GM19438 (cell line): Measurements from ENCODE around the gene TMEM38B.

Source experiments
- ATAC-seq: cut with Tn5 transposase; IDR thresholded peaks from one replicate; pipeline ENCODE4 v1.9.1; 2021; ENCODE audit warnings: low read depth; ENCODE audit not compliant: unreplicated experiment

The TMEM38B gene, protein sequence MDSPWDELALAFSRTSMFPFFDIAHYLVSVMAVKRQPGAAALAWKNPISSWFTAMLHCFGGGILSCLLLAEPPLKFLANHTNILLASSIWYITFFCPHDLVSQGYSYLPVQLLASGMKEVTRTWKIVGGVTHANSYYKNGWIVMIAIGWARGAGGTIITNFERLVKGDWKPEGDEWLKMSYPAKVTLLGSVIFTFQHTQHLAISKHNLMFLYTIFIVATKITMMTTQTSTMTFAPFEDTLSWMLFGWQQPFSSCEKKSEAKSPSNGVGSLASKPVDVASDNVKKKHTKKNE

DNA sequence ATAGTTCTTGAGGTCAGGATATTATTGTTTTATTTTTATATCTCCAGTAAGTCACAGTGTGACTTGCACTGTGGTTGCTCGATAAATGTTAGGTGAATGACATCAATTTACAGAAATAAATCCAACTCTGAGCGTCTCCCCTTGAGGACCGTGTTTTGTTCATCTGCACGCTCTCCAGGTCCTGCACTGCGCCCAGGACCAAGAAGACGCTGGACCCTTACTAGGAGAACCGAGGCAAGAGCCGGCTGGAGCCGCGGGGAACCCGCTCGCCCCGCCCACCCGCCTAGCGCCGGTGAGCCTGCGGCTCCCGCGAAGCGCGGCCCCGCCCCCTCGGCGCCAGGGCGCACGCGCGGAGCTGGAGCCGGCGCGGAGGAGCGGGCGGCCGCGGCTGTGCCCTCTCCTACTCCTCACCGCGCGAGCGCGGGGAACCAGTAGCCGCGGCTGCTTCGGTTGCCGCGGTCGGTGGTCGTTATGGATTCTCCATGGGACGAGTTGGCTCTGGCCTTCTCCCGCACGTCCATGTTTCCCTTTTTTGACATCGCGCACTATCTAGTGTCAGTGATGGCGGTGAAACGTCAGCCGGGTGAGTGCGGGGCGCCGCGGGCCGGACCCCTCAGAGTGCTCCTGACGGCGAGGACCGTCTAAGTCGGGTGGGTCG, at the start of gene TMEM38B:
Gene TMEM38B (plus strand): TSS at position 352 of the 658 bp plus-strand sequence. CDS start 120 bp downstream, at position 472.
- ATAC-seq, result peak; percentile 81

DNA sequence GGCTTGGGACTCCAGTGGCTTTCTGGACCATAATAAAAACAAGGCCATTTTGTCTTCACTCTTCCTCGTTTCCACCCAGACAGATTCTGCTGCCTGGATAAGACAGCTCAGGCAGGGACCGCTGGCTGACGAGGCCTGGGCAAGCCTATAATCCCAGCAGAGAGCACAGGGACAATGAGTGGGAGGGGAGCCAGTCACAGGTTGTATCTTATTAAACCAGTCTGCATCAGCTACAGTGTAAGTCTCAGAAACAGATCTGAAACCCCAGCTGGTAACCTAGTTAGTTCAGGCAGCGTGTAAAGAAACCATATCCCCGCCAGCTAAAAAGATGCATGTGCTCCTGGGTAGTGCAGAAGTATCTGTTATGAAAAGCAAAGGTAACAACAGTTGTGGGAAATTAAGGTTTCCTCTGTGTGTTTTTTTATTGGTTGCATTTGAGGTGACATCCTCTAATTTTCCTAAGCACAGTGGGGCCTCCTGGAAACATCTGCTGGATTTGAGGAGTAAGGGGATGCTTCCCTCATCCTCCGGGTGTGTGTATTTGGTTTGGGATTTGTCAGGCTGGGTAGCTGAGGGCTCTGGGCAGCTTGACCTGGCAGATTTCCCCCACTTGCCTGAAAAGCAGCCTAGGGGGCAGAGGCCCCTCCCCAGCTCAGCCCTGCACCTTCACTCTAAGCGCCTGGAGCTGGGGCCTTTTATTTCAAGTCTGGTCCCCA, 47.3 kb upstream of the TMEM38B start:
- ATAC-seq, result no peak

DNA sequence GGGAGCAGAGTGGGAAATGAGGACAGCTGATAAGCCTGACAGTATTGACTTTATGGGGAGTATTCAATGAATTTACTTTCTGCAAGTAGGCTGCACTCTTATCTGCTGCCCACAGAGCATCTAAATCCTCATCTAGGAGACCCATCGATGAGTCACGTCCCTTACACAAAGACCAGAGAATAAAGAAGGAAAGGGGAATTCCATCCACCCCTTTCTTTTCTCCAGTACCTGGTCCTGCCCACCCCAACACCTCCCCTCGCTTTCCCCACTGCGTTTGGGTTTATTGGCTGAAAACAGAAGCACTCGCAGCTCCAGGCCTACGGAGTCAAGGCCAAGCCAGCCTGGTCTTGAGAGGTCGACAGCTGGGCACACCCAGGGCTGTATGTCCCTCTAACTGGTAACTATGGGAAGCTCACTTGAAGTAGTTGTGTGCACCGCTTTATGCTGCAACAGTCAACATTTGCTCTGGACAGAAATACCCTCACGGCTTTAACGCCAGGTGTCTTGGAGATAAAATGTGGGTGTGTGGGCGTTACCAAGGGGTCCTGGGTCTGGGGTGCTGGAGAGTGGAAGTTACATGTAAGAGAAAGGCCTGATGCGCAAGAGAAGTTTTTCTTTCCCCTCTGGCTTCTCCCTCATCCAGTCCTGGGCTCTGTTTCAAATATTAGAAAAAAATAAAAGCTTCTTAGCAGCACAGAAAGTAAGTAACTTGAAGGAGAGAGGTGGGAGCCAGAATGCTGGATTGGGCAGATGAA, 46.6 kb upstream of the TMEM38B start:
- ATAC-seq, result no peak

DNA sequence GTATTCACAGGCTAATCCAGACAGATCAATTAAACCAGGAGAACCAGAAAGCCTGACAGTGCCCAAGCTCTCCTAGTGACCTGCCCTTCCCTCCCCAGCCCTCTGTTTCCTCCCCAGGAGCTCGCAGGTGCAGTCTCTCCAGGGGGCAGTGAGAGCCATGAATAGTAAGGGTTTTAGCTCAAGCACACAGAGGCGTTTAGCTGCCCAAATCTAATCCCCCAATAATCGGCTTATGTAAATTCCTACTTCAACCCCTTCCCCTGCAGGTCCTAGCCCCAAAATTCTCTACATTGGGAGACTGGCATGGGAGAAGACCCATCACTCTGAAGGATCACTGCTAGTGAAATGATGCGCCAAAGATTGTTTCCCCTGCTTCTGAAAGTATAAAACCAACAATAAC, 42.5 kb upstream of the TMEM38B start:
- no peak for ATAC-seq

DNA sequence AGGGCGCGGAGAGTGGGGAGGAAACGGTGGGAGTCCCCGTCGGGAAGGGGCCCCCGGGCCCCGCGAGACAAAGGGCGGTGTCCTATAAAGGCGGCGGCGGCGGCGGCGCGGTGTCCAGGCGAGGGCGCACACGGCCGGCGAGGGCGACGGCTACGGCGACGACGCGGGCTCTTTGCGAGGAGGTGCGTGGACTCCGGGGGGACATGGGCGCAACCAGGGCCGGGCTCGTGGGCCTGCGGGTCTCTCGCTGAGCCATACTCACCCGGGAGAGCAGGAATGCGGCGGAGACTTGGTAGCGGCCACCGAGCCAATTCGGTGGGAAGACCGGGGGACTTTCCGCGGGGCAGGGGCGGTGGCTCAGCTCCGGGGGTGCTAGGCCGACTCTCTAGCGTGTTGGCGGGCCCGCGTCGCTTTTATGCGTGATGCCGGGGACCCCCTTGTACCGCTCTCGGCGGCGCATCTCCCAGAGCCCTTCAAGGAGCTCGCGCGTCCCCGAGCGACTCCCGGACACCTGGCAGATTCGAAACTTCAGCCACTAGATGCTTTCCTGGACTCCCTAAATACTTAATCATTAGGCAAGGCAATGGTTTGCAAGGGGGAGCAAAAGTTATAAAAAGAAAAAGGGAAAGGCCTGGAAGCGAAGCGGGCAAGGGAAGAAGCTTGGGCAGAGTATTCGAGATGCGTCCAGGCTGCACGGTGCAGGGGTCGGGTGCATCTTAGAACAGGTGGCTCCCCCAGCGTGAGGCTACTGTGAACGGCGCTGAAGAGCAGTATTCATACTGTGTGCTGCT, 38.0 kb upstream of the TMEM38B start:
- ATAC-seq, result peak; percentile 76

DNA sequence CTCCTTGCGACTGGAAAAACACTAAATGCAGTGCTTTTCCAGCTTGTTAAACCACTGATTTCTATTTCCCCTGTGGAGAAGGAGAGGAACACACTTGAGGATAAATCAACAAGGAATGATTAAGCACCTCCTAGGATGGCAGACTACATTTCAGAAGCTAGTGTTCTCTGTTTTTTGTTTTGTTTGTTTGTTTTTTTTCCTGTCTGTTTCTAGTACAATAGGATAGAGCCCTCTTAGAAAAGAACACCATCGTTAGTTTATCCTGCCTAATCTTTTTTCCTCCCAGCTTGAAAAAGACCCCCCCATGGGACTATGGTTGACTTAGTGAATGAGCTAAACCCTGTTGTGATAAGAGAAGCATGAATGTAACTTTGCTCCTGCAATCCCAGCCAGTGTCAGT, 36.0 kb upstream of the TMEM38B start:
- ATAC-seq, result no peak

DNA sequence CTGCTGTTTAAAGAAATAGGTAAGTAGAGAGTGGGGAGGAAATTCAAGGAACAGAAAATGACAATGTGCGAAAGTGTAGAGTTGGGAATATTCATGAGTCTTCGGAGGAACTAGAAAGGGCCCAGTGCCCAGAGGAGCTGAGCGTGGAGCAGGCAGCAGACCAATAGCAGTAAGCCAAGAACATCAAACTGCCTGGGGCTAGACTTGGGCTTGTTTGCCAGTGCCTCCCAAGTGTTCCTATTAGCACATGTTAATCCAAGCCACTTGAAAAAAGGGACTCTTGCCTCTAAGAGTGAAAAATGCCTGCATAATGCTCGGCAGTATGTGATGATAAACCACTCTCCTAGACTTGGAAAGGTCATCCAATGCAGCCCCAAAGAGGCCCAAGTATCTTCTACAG, 33.3 kb upstream of the TMEM38B start:
- ATAC-seq, result no peak

DNA sequence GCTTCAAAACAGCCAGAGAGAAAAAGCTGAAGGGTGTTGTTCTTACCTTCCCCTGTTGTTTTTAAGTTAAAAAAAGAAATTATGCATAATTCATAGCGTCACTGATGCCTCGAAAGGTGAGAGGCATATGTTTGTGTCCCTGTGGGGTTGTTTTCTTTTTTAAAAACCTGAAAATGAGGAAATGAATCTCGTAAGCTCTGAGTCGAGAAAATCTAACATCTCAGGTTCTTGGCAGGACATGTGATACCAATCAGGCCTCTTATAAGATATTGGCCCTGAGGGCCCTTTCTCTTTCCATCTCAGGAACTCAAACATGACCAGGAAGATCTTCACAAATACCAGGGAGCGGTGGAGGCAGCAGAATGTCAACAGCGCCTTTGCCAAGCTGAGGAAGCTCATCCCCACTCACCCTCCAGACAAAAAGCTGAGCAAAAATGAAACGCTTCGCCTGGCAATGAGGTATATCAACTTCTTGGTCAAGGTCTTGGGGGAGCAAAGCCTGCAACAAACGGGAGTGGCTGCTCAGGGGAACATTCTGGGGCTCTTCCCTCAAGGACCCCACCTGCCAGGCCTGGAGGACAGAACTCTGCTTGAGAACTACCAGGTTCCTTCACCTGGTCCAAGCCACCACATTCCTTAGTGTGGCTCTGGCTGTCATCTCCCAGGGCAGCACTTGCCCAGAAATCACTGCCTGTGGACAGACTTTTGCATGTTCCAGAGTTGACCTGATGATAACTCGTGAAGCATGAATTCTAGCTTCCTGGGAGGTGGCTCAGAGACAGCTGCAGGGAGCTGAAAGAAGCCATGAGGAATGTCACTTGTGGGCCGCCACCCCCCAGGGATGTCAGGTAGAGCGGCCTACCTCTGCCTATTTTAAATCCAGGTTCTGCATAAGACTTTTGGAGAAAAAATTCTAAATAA, 31.9 kb upstream of the TMEM38B start, which contains the start of gene TAL2:
Gene TAL2 (plus strand): TSS at position 274 of the 921 bp plus-strand sequence. CDS start 40 bp downstream, at position 314.
- peak; percentile 64 for ATAC-seq

DNA sequence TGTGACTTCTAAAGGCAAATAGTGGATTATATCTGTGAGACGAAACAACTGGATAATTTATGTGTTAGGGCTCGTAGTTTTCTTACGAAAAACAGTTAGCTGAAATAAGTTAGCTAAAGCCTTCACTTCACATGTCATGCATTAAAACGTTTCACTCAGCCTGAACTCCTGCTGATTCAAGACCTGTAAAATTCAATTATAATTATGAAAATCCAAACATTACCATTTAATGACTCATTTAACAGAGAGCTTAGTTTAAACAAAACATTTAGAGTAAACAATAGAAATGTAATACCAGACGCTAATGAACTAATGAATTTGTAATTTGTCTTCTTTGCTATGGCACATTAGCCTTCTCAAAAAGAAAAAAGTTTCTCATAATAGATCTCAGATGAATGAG, 30.4 kb upstream of the TMEM38B start:
- no peak for ATAC-seq

DNA sequence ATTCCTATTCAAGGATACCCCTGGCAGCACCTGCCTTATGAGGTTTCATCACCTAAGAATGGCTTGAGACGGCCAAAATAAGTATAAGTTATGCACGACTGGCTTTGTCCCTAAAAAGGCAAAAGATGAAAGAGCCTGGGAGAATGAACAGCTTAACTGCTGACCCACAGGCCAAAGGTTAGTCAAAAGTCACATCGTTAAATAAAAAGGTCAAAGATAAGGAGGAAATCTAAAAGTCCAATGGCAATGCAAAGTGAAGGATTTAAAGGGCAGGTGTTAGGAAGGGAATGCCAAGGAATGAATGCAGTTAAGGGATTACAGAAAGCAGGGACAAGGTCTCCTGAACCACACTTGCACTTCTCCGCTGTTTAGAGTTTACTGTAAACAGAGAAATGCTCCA, 26.5 kb upstream of the TMEM38B start:
- ATAC-seq, result no peak

DNA sequence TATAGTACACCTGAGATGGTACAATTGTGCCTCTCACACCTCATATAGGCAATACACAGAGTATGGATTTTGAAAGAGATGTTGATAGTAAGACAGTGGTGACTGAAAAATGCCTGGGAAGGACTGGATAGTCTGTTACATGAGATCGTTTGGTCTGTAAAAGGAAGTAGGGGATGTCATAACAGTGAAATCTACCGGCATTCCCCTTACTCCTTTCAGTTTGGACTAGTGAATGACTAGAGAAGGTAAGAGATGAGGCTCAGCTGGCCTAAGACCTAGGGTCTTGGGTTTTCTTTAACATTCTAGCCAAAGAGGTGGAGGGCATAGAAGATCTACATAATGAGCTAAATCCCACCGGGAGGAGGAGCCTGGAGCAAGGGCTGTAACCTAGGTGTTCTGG, 24.0 kb upstream of the TMEM38B start:
- ATAC-seq, result no peak

DNA sequence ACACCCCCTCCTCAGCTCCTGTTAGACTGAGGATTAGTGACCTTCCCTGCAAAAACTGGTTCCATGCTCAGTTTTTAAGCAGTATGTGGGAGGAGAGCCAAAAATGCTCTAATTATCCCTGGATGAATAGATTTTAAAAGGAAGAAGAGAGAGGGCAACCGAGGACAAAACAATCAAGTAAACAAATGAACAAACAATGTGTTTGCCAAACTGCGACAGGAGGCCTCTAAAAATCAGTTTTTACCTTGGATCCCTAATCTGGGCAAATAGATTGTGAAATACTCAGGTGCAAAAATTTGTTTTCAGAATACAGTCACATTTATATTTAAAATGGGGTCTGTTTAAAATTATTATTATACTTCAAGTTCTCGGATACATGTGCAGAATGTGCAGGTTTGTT, 23.6 kb upstream of the TMEM38B start:
- ATAC-seq, result no peak

DNA sequence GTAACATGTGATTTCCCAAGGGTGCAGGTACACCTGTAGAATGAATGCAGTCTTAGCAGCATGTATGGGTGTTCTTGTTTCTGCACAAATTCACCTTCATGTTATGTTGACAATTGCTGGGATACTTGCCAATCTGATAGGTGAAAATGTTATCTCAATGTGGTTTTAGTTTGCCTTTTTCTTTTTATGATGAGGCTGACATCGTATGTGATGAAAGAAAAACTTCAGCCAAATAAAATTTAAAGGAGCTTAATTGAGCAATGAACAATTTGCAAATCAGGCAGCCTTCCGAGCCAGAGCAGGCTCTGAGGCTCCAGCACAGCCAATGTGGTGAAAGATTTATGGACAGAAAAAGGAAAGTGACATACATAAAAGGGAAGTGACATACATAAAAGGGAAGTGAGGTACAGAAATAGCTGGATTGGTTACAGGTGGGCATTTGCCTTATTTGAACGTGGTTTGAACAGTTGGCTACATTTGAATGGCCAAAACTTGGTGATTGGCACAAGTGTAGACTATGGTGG, 21.6 kb upstream of the TMEM38B start:
- no peak for ATAC-seq

DNA sequence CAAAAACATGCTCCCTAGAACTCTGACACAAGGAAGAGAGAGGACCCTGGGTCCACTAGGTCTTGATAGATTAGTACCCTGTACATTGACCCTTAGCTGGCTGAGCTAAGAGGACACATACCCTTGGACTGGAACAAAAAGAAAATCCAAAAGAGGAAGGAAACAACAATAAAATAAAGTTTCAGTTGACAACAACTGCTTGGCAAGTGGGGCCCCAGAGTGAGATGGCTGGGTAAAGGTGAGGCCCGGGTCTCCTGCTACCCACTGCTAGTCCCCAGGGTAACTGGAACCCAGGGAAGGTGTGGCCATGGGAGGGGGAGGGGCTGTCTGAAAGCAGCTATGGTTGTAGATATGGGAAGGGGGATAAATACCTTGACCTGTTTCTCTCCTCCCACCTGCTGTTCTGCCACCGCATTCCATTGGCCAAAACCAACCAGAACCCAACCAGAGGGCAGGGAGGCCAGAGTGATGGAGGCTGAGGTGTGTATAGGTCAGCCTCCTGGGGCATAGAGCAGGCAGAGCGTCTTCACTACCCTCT, 20.4 kb upstream of the TMEM38B start:
- ATAC-seq, result no peak

DNA sequence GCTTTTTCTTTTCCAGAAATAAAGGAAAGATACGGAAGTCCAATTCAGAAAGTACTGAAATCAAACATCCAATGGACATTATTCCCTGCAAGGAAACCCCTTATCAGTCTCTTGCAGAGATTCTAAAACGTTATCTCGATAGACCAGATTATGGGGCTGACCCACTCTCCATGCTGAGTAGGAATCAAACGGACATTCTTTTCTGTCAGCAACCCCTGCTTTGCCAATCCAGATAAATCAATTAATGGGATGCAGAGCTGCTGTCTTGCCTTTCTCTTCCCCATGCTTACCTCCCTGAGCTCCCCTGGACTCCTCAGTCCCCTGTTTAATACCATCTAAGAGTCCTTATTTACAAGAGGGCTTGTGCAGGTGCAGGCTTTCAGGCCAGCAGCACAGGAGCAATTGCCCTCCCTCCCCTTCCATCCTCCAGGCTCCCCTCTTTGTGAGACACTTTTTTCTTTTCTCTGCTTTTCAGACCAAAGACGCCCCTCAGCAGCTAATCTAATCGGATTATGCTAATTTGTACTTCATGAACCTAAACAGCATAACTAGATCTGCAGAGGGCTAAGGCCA, 17.9 kb upstream of the TMEM38B start:
- ATAC-seq, result no peak

DNA sequence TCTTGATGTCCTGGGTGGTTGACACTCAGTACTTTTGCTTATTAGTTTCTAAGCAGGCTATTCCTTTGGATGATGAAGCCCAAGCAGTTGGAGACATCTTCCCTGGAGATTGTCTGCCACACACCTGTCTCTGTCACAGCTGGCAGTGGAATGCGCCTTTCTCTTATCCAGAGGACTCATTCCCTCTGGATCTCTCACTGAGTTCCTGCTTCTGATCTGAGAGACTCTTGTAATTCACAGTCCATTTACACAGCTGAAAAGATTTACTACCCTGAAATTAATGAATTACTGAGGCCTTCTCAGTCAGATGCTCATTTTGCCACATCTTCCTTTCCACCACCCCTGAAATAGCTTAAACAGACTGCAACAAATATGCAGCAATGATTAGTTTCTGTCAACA, 16.2 kb upstream of the TMEM38B start:
- no peak for ATAC-seq

DNA sequence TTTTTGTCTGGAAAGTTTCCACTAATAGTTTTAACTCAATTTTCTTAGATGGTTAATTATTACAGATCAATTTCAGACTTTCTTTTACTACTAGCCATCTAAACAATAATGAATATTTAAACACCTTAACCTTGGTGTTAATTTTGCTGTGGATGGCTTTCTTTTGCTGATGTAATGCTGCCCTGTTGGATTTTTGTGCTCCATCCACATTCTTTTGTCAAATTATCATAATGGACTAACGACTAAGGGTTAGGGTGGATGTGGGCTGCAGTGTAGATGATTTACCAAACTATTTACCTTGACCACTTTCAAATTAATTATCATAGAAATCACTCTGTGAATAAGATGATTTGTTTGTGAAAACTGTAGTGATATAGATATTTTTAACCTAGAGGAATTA, 15.6 kb upstream of the TMEM38B start:
- no peak for ATAC-seq
